SH-SY5Y (cell line): Measurements from ENCODE around the gene ATP8A2.

ENCODE experiments used
- GATA2 ChIP-seq: IDR thresholded peaks from 2 replicates; pipeline ENCODE4 v1.6.1; 2011; ENCODE audit warnings: mild to moderate bottlenecking, low read depth, low read length
- GATA3 ChIP-seq: IDR thresholded peaks from 2 replicates; pipeline ENCODE4 v1.6.1; 2011; ENCODE audit warnings: low read depth, mild to moderate bottlenecking, low read length, moderate library complexity

- no peak for TF ChIP-seq GATA2
- no peak for TF ChIP-seq GATA3
These were observed 306.2 kb downstream of the ATP8A2 start for GRCh38 chr13:25677956-25678355.
